ENCODE measurements around the gene TNFRSF19. TPM values are rescaled to one million over a fixed set of nuclear protein-coding genes. Genes with fewer than 3 reads are reported as not detected.

The TNFRSF19 gene
- total and polyA plus RNA-seq, 2 of the 8 experiments (the other 6 are each of a cell fraction or from before 2014, with no cell fraction given), result 0.50 to 0.95 TPM

GRCh38 chr13:23579072-23579895, 9.1 kb downstream of the TNFRSF19 start (continued):
- TF ChIP-seq, protein P1, sequence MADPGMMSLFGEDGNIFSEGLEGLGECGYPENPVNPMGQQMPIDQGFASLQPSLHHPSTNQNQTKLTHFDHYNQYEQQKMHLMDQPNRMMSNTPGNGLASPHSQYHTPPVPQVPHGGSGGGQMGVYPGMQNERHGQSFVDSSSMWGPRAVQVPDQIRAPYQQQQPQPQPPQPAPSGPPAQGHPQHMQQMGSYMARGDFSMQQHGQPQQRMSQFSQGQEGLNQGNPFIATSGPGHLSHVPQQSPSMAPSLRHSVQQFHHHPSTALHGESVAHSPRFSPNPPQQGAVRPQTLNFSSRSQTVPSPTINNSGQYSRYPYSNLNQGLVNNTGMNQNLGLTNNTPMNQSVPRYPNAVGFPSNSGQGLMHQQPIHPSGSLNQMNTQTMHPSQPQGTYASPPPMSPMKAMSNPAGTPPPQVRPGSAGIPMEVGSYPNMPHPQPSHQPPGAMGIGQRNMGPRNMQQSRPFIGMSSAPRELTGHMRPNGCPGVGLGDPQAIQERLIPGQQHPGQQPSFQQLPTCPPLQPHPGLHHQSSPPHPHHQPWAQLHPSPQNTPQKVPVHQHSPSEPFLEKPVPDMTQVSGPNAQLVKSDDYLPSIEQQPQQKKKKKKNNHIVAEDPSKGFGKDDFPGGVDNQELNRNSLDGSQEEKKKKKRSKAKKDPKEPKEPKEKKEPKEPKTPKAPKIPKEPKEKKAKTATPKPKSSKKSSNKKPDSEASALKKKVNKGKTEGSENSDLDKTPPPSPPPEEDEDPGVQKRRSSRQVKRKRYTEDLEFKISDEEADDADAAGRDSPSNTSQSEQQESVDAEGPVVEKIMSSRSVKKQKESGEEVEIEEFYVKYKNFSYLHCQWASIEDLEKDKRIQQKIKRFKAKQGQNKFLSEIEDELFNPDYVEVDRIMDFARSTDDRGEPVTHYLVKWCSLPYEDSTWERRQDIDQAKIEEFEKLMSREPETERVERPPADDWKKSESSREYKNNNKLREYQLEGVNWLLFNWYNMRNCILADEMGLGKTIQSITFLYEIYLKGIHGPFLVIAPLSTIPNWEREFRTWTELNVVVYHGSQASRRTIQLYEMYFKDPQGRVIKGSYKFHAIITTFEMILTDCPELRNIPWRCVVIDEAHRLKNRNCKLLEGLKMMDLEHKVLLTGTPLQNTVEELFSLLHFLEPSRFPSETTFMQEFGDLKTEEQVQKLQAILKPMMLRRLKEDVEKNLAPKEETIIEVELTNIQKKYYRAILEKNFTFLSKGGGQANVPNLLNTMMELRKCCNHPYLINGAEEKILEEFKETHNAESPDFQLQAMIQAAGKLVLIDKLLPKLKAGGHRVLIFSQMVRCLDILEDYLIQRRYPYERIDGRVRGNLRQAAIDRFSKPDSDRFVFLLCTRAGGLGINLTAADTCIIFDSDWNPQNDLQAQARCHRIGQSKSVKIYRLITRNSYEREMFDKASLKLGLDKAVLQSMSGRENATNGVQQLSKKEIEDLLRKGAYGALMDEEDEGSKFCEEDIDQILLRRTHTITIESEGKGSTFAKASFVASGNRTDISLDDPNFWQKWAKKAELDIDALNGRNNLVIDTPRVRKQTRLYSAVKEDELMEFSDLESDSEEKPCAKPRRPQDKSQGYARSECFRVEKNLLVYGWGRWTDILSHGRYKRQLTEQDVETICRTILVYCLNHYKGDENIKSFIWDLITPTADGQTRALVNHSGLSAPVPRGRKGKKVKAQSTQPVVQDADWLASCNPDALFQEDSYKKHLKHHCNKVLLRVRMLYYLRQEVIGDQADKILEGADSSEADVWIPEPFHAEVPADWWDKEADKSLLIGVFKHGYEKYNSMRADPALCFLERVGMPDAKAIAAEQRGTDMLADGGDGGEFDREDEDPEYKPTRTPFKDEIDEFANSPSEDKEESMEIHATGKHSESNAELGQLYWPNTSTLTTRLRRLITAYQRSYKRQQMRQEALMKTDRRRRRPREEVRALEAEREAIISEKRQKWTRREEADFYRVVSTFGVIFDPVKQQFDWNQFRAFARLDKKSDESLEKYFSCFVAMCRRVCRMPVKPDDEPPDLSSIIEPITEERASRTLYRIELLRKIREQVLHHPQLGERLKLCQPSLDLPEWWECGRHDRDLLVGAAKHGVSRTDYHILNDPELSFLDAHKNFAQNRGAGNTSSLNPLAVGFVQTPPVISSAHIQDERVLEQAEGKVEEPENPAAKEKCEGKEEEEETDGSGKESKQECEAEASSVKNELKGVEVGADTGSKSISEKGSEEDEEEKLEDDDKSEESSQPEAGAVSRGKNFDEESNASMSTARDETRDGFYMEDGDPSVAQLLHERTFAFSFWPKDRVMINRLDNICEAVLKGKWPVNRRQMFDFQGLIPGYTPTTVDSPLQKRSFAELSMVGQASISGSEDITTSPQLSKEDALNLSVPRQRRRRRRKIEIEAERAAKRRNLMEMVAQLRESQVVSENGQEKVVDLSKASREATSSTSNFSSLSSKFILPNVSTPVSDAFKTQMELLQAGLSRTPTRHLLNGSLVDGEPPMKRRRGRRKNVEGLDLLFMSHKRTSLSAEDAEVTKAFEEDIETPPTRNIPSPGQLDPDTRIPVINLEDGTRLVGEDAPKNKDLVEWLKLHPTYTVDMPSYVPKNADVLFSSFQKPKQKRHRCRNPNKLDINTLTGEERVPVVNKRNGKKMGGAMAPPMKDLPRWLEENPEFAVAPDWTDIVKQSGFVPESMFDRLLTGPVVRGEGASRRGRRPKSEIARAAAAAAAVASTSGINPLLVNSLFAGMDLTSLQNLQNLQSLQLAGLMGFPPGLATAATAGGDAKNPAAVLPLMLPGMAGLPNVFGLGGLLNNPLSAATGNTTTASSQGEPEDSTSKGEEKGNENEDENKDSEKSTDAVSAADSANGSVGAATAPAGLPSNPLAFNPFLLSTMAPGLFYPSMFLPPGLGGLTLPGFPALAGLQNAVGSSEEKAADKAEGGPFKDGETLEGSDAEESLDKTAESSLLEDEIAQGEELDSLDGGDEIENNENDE (IDR thresholded peaks at IDR 0.05; ENCODE audit: insufficient replicate concordance, low read length), result no peak
- TF ChIP-seq RNF2 (IDR thresholded peaks at IDR 0.05; ENCODE audit: borderline replicate concordance, low read depth, low read length, missing control alignments, poor library complexity, severe bottlenecking) (no peak), EP300 (IDR thresholded peaks at IDR 0.05; ENCODE audit: borderline replicate concordance in 1 of 2, low read depth in 2 of 2, low read length in 2 of 2) (no peak), TAF1 (IDR thresholded peaks at IDR 0.05; ENCODE audit: low read depth, low read length) (0 out of 2 replicates have a peak, but pooled peaks have one; percentile 35), BACH1 (IDR thresholded peaks at IDR 0.05; ENCODE audit: low read length) (no peak), POLR2AphosphoS5 (IDR thresholded peaks at IDR 0.05; ENCODE audit: low read depth, low read length) (no peak)
